Astrocyte (in vitro differentiated cells and primary cell): ENCODE data around the gene COQ10A.

Experiments used
- EZH2 ChIP-seq: IDR thresholded peaks from 2 replicates; pipeline ENCODE4 v1.6.1; 2012; ENCODE audit warnings: mild to moderate bottlenecking, low read length, inconsistent platforms; ENCODE audit not compliant: insufficient read depth
- TF ChIP-seq, protein P1 (sequence below): IDR thresholded peaks from 2 replicates; pipeline ENCODE4 v1.5.1; 2011; ENCODE audit warnings: low read depth, mild to moderate bottlenecking, inconsistent platforms, low read length, moderate library complexity; ENCODE audit not compliant: insufficient read depth

DNA sequence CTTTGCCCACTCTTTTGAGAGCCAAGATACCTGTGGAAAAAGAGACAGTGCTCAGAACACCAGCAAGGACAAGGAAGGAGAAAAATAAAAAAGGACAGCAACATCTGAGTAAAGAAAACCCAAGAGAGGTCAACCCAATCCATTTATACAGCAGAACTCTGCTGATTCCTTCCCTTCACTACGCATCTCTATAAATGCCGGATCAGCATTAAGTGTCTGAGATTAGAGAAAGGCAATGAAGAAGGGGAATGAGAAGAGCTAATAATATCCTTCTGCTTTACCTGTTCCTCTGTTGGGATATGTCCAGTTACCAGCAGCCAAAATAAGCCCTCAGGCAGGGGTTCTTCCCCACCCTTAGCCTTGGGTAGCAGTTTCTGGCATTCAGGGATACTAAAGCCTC lies 15.8 kb downstream of the COQ10A start:
- TF ChIP-seq, protein P1, sequence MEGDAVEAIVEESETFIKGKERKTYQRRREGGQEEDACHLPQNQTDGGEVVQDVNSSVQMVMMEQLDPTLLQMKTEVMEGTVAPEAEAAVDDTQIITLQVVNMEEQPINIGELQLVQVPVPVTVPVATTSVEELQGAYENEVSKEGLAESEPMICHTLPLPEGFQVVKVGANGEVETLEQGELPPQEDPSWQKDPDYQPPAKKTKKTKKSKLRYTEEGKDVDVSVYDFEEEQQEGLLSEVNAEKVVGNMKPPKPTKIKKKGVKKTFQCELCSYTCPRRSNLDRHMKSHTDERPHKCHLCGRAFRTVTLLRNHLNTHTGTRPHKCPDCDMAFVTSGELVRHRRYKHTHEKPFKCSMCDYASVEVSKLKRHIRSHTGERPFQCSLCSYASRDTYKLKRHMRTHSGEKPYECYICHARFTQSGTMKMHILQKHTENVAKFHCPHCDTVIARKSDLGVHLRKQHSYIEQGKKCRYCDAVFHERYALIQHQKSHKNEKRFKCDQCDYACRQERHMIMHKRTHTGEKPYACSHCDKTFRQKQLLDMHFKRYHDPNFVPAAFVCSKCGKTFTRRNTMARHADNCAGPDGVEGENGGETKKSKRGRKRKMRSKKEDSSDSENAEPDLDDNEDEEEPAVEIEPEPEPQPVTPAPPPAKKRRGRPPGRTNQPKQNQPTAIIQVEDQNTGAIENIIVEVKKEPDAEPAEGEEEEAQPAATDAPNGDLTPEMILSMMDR: no peak
- TF ChIP-seq EZH2: no peak
